ENCODE measurements around the gene RPS18. TPM values are rescaled to one million over a fixed set of nuclear protein-coding genes. Genes with fewer than 3 reads are reported as not detected.

Gene RPS18
- total RNA-seq, 2 experiments from 2014 or later: 4,317 to 7,191 TPM

- CTCF ChIA-PET (ENCODE audit: unreplicated experiment): interaction anchor here (0.6 kb wide), 2 partner anchors 25 to 26 kb away, joined by 3 to 4 read pairs; no protein-coding TSS in a partner anchor
- H3K9me2 ChIP-seq (ENCODE audit: insufficient read depth, low read length): no peaks in the 10 kb centered on the region
Observed at GRCh38 chr6:33271117-33271467, 783 bp upstream of the RPS18 start.

GRCh38 chr6:33272275-33273128 is 627 bp downstream of the RPS18 start:
- intact Hi-C loops (cut with micrococcal nuclease; ENCODE audit: unreplicated experiment): loop anchor here (2.0 kb wide), 1 partner anchor 72 kb away; the partner anchor contains the start of genes RXRB and SLC39A7
- peaks cover 72% of the 10 kb centered on the region for H3K36me3 ChIP-seq (ENCODE audit: insufficient read depth, low read length)

More at GRCh38 chr6:33271117-33271467, 783 bp upstream of the RPS18 start:
- peaks cover 55% of the 10 kb centered on the region for H3K79me2 ChIP-seq (ENCODE audit: insufficient read depth, low read depth, low read length)
- DNase-seq (ENCODE audit: low spot score): no peak
- peaks cover 37% of the 10 kb centered on the region for H3K4me1 ChIP-seq (ENCODE audit: insufficient read depth, low read length, poor library complexity, severe bottlenecking)
- peaks cover 78% of the 10 kb centered on the region for H3K36me3 ChIP-seq (ENCODE audit: insufficient read depth, low read length)
- H3K4me2 ChIP-seq (ENCODE audit: low read length): peak overlapping the region; percentile 93
- H3K9me3 ChIP-seq (ENCODE audit: low read length): no peaks in the 10 kb centered on the region
- POLR2A ChIA-PET: interaction anchor here (0.9 to 2.5 kb wide), 15 partner anchors 8 to 440 kb away, joined by 3 to 19 read pairs (median 5); partner anchors contain the start of genes PFDN6, RGL2, UQCC2 and WDR46
- peaks cover 31% of the 10 kb centered on the region for H4K20me1 ChIP-seq (ENCODE audit: insufficient read depth, low read length)
- TF ChIP-seq CTCF (conservative IDR thresholded peaks at IDR 0.05; ENCODE audit: low read length) (peak; percentile 20; the same call in 1 of the 2 replicates), EZH2phosphoT487 (IDR thresholded peaks at IDR 0.05; ENCODE audit: borderline replicate concordance, low read depth, low read length) (no peak)
- H3K4me3 ChIP-seq (ENCODE audit: low read depth, low read length, poor library complexity, severe bottlenecking): peak overlapping the region; percentile 97
- peak overlapping the region; percentile 93 for H3K27ac ChIP-seq (ENCODE audit: low read depth, low read length, poor library complexity, severe bottlenecking)
- intact Hi-C loops (cut with micrococcal nuclease; ENCODE audit: unreplicated experiment): loop anchor here (1.0 kb wide), 1 partner anchor 22 kb away; no protein-coding TSS in a partner anchor
- peak overlapping the region; percentile 88 for H2AFZ ChIP-seq (ENCODE audit: low read length)
- no TSS peak for BruUV-seq (replicated peaks)

More at GRCh38 chr6:33272275-33273128, 627 bp downstream of the RPS18 start:
- no peaks in the 10 kb centered on the region for H3K9me3 ChIP-seq (ENCODE audit: low read length)
- TSS peak; percentile 81 for BruUV-seq (replicated peaks)
- peak overlapping the region; percentile 93 for H3K4me2 ChIP-seq (ENCODE audit: low read length)
- peaks cover 31% of the 10 kb centered on the region for H4K20me1 ChIP-seq (ENCODE audit: insufficient read depth, low read length)
- H3K4me3 ChIP-seq (ENCODE audit: low read depth, low read length, poor library complexity, severe bottlenecking): peak overlapping the region; percentile 97
- peak; percentile 25 for DNase-seq (ENCODE audit: low spot score)
- ChIA-PET POLR2A (interaction anchor here (0.5 to 2.5 kb wide), 10 partner anchors 23 to 1047 kb away, joined by 3 to 19 read pairs (median 4); partner anchors contain the start of gene RGL2), CTCF (ENCODE audit: unreplicated experiment) (no interaction called here)
- no peaks in the 10 kb centered on the region for H3K9me2 ChIP-seq (ENCODE audit: insufficient read depth, low read length)
- peaks cover 55% of the 10 kb centered on the region for H3K79me2 ChIP-seq (ENCODE audit: insufficient read depth, low read depth, low read length)
- H2AFZ ChIP-seq (ENCODE audit: low read length): no peak overlapping the region
- H3K27ac ChIP-seq (ENCODE audit: low read depth, low read length, poor library complexity, severe bottlenecking): peak overlapping the region; percentile 93
- H3K4me1 ChIP-seq (ENCODE audit: insufficient read depth, low read length, poor library complexity, severe bottlenecking): peaks cover 51% of the 10 kb centered on the region
- no peak for TF ChIP-seq CTCF (conservative IDR thresholded peaks at IDR 0.05; ENCODE audit: low read length)
- no peak for TF ChIP-seq EZH2phosphoT487 (IDR thresholded peaks at IDR 0.05; ENCODE audit: borderline replicate concordance, low read depth, low read length)
